Natural killer cell (primary cell): ENCODE results near the gene PIK3R5. TPM values are rescaled to one million over a fixed set of nuclear protein-coding genes. Genes with fewer than 3 reads are reported as not detected.
A peak's percentile ranks its signal among the peaks of the same experiment; 100 is the strongest.

Experiments used
- ATAC-seq, 3 donors: fragments of 150-1000 bp in 2 of 3; fragments of 200-7000 bp in 1 of 3; cut with Tn5 transposase; 1 replicate in 1 of 3; 2 replicates in 2 of 3; pipeline ENCODE4 v1.10.0; 2021; ENCODE audit warnings: mild to moderate bottlenecking in 2 of 3, moderate library complexity in 2 of 3
- DNase-seq, 2 donors: peaks; one replicate each; pipeline versions ENCODE4 v3.0.0 to v3.0.0-alpha.2; 2013 to 2021; ENCODE audit warnings: mixed read lengths in 1 of 2
- H3K27ac ChIP-seq: one replicate; pipeline ENCODE4 v1.5.1; 2013; ENCODE audit warnings: mild to moderate bottlenecking, low read length
- H3K27me3 ChIP-seq: one replicate; pipeline ENCODE4 v1.6.1; 2013; ENCODE audit warnings: low read length; ENCODE audit not compliant: control insufficient read depth, insufficient read depth
- H3K36me3 ChIP-seq: one replicate; pipeline ENCODE4 v1.6.1; 2013; ENCODE audit warnings: low read length; ENCODE audit not compliant: control insufficient read depth, insufficient read depth
- H3K4me1 ChIP-seq: one replicate; pipeline ENCODE4 v1.6.1; 2013; ENCODE audit warnings: low read length; ENCODE audit not compliant: control insufficient read depth, insufficient read depth
- H3K4me3 ChIP-seq: one replicate; pipeline ENCODE4 v1.5.1; 2013; ENCODE audit warnings: low read length
- H3K9me3 ChIP-seq: one replicate; pipeline ENCODE4 v1.6.1; 2013; ENCODE audit warnings: low read length; ENCODE audit not compliant: control insufficient read depth, insufficient read depth
- H3K27ac Mint-ChIP-seq, 2 donors: one replicate each; pipeline ENCODE4 v1.8.0; 2022; ENCODE audit warnings: mild to moderate bottlenecking in 2 of 2, mixed read lengths in 2 of 2, moderate library complexity in 1 of 2
- H3K27me3 Mint-ChIP-seq, 2 donors: one replicate each; pipeline ENCODE4 v1.8.0; 2022; ENCODE audit warnings: low read depth in 2 of 2, mixed read lengths in 2 of 2
- H3K36me3 Mint-ChIP-seq: one replicate; pipeline ENCODE4 v1.8.0; 2022; ENCODE audit warnings: mixed read lengths
- H3K4me1 Mint-ChIP-seq, 2 donors: one replicate each; pipeline ENCODE4 v1.8.0; 2022; ENCODE audit warnings: mixed read lengths in 2 of 2
- H3K4me3 Mint-ChIP-seq: one replicate; pipeline ENCODE4 v1.8.0; 2022; ENCODE audit warnings: mild to moderate bottlenecking, moderate library complexity, mixed read lengths
- H3K9me3 Mint-ChIP-seq, 2 donors: one replicate each; pipeline ENCODE4 v1.8.0; 2022; ENCODE audit warnings: mixed read lengths in 2 of 2
- CTCF ChIP-seq: fragments of 200-600 bp; IDR thresholded peaks from one replicate; pipeline ENCODE4 v1.8.0; 2022; ENCODE audit warnings: antibody characterized with exemption
- WGBS: methylation state at CpG from one replicate; pipeline ENCODE4 v1.1.7; 2013; ENCODE audit warnings: missing lambda C conversion rate; ENCODE audit not compliant: insufficient coverage; 5-methylcytosine and 5-hydroxymethylcytosine counted together
- intact Hi-C: fragments of 100-400 bp; cut with micrococcal nuclease; formaldehyde crosslinking; loops from one replicate; pipeline ENCODE4 v1.14.2; 2022
- total RNA-seq, 4 donors: library from RNA; stranded (reverse); fragments of 120-200 nt in 1 of 4; gene quantifications; one replicate each; pipeline versions ENCODE4 v1.2.3 to v1.2.4, GENCODE V29; 2013 to 2022

PIK3R5 gene
- total RNA-seq, 3 donors from 2014 or later (not counting 1 experiment from before 2014, with no cell fraction given): 254 to 364 (median 348) TPM

- TF ChIP-seq CTCF: no peak
- peaks cover 0 to 26% of the 10 kb centered on the region in 2 donors for H3K4me1 Mint-ChIP-seq
- H3K9me3 ChIP-seq: no peaks in the 10 kb centered on the region
- intact Hi-C loops: no loop called here
- peak overlapping the region; percentile 17 to 75 for H3K27ac Mint-ChIP-seq
- peaks cover 19% of the 10 kb centered on the region for H3K36me3 Mint-ChIP-seq
- no peaks in the 10 kb centered on the region for H3K9me3 Mint-ChIP-seq
- no peak overlapping the region for H3K4me3 Mint-ChIP-seq
- WGBS: 95% methylated on average over 4 of the region's 4 CpGs
- H3K27me3 ChIP-seq: no peaks in the 10 kb centered on the region
- no peak overlapping the region for H3K27ac ChIP-seq
- H3K4me3 ChIP-seq: no peak overlapping the region
- no peak for ATAC-seq
- peaks cover 7% of the 10 kb centered on the region for H3K4me1 ChIP-seq
- peaks cover 55% of the 10 kb centered on the region for H3K36me3 ChIP-seq
- no peaks in the 10 kb centered on the region for H3K27me3 Mint-ChIP-seq
- DNase-seq: no peak
Observed at GRCh38 chr17:8877984-8878383, 87.5 kb downstream of the PIK3R5 start.

GRCh38 chr17:8875957-8876356 lies 89.5 kb downstream of the PIK3R5 start:
- Mint-ChIP-seq H3K9me3 (no peaks in the 10 kb centered on the region), H3K27ac (peak overlapping the region in 1 of 2 donors; percentile 75), H3K4me3 (no peak overlapping the region), H3K27me3 (no peaks in the 10 kb centered on the region), H3K4me1 (peaks cover 0 to 16% of the 10 kb centered on the region in 2 donors), H3K36me3 (peaks cover 19% of the 10 kb centered on the region)
- H3K27me3 ChIP-seq: no peaks in the 10 kb centered on the region
- 96% methylated on average over 5 of the region's 5 CpGs for WGBS
- peaks cover 13% of the 10 kb centered on the region for H3K4me1 ChIP-seq
- no peak overlapping the region for H3K27ac ChIP-seq
- TF ChIP-seq CTCF: no peak
- H3K9me3 ChIP-seq: no peaks in the 10 kb centered on the region
- no peak overlapping the region for H3K4me3 ChIP-seq
- ATAC-seq (no peak), DNase-seq (no peak)
- H3K36me3 ChIP-seq: peaks cover 36% of the 10 kb centered on the region
- intact Hi-C loops: no loop called here

GRCh38 chr17:8875436-8875835 lies 90.1 kb downstream of the PIK3R5 start:
- no peak overlapping the region for H3K4me3 Mint-ChIP-seq
- TF ChIP-seq CTCF: no peak
- Histone ChIP-seq H3K27ac (no peak overlapping the region), H3K27me3 (no peaks in the 10 kb centered on the region), H3K4me1 (peaks cover 13% of the 10 kb centered on the region), H3K4me3 (no peak overlapping the region), H3K36me3 (peaks cover 30% of the 10 kb centered on the region), H3K9me3 (no peaks in the 10 kb centered on the region)
- H3K36me3 Mint-ChIP-seq: peaks cover 19% of the 10 kb centered on the region
- no peaks in the 10 kb centered on the region for H3K9me3 Mint-ChIP-seq
- peaks cover 0 to 16% of the 10 kb centered on the region in 2 donors for H3K4me1 Mint-ChIP-seq
- no peak for ATAC-seq
- intact Hi-C loops: no loop called here
- 96% methylated on average over 12 of the region's 12 CpGs for WGBS
- H3K27me3 Mint-ChIP-seq: no peaks in the 10 kb centered on the region
- DNase-seq: no peak
- peak overlapping the region in 1 of 2 donors; percentile 63 for H3K27ac Mint-ChIP-seq
